ENCODE results near the gene CDH8. TPM values are rescaled to one million over a fixed set of nuclear protein-coding genes. Genes with fewer than 3 reads are reported as not detected.

CDH8 gene
- total RNA-seq, 1 experiment from 2014 or later, result 11.1 TPM

- ATAC-seq (no peak), DNase-seq (ENCODE audit: low spot score) (no peak)
- H3K9me3 Mint-ChIP-seq, result no peaks in the 10 kb centered on the region
- TF ChIP-seq ATF3 (CRISPR knock-in tag; conservative IDR thresholded peaks at IDR 0.05) (no peak), ZNF219 (CRISPR knock-in tag; IDR thresholded peaks at IDR 0.05; ENCODE audit: borderline replicate concordance) (no peak), ZMAT4 (CRISPR knock-in tag; IDR thresholded peaks at IDR 0.05) (no peak), IRF2 (CRISPR knock-in tag; IDR thresholded peaks at IDR 0.05; ENCODE audit: borderline replicate concordance, low read depth) (no peak), E2F4 (CRISPR knock-in tag; IDR thresholded peaks at IDR 0.05; ENCODE audit: borderline replicate concordance, low read depth) (no peak), STAT6 (CRISPR knock-in tag; conservative IDR thresholded peaks at IDR 0.05; ENCODE audit: low read depth) (no peak), TEAD1 (CRISPR knock-in tag; IDR thresholded peaks at IDR 0.05) (no peak), FOXP4 (CRISPR knock-in tag; IDR thresholded peaks at IDR 0.05) (no peak), E2F1 (CRISPR knock-in tag; IDR thresholded peaks at IDR 0.05) (no peak), OVOL2 (CRISPR knock-in tag; IDR thresholded peaks at IDR 0.05; ENCODE audit: borderline replicate concordance) (no peak), ZNF512 (CRISPR knock-in tag; IDR thresholded peaks at IDR 0.05; ENCODE audit: borderline replicate concordance) (no peak)
- no peak overlapping the region for H3K4me3 Mint-ChIP-seq
- H3K36me3 Mint-ChIP-seq, result no peaks in the 10 kb centered on the region
- POLR2A ChIA-PET, result no interaction called here
- H3K4me1 Mint-ChIP-seq, result peaks cover 30% of the 10 kb centered on the region
- CTCF ChIA-PET, result interaction anchor here (0.6 to 1.7 kb wide), 3 partner anchors 22 to 79 kb away, joined by 3 to 5 read pairs (median 5); partner anchors contain the start of gene CDH8
- no peak overlapping the region for H3K27ac Mint-ChIP-seq
- H3K27me3 Mint-ChIP-seq (ENCODE audit: low read depth), result no peaks in the 10 kb centered on the region; the same call in 1 of the 2 replicates
Measured at GRCh38 chr16:62014319-62014923, 21.8 kb downstream of the CDH8 start.

GRCh38 chr16:62010186-62010585 lies 26.1 kb downstream of the CDH8 start:
- Mint-ChIP-seq H3K27me3 (ENCODE audit: low read depth) (no peaks in the 10 kb centered on the region; the same call in 1 of the 2 replicates), H3K36me3 (no peaks in the 10 kb centered on the region), H3K27ac (no peak overlapping the region), H3K4me3 (no peak overlapping the region), H3K9me3 (no peaks in the 10 kb centered on the region), H3K4me1 (peaks cover 16% of the 10 kb centered on the region)
- ChIA-PET POLR2A (no interaction called here), CTCF (no interaction called here)
- TF ChIP-seq USF2 (CRISPR knock-in tag; IDR thresholded peaks at IDR 0.05) (no peak), FOXP4 (CRISPR knock-in tag; IDR thresholded peaks at IDR 0.05) (no peak), ZNF671 (CRISPR knock-in tag; IDR thresholded peaks at IDR 0.05) (no peak), ZNF232 (CRISPR knock-in tag; IDR thresholded peaks at IDR 0.05) (no peak), FOXK1 (CRISPR knock-in tag; IDR thresholded peaks at IDR 0.05) (no peak)
- DNase-seq (ENCODE audit: low spot score) (no peak), ATAC-seq (no peak)
